SK-N-SH (cell line): ENCODE data around the gene KIAA2012. TPM values are rescaled to one million over a fixed set of nuclear protein-coding genes. Genes with fewer than 3 reads are reported as not detected.

Experiments used
- CTCF ChIA-PET: fragments of 300-600, 350-600 bp; formaldehyde crosslinking; extraction: SDS; loops from one replicate; lab custom pipeline; 2021; lab: Yijun Ruan, JAX
- POLR2A ChIA-PET: fragments of 350-600 bp; sonication (Branson Sonifier 250); formaldehyde crosslinking; extraction: SDS; loops from one replicate; lab custom pipeline; 2020; ENCODE audit warnings: antibody characterized with exemption, inconsistent platforms; lab: Yijun Ruan, JAX
- DNase-seq: peaks from one replicate; pipeline ENCODE4 v3.0.0; 2012
- H2AFZ ChIP-seq: fragments of 200-600 bp; sonication (generic); 2 replicates; pipeline ENCODE4 v1.8.1; 2016; ENCODE audit warnings: antibody characterized with exemption, mild to moderate bottlenecking, low read depth
- H3F3A ChIP-seq: fragments of 200-600 bp; sonication (generic); replicated peaks from 2 replicates; pipeline ENCODE3; 2016; ENCODE audit warnings: antibody characterized with exemption, mild to moderate bottlenecking; ENCODE audit not compliant: insufficient read depth
- H3K27ac ChIP-seq, 2 experiments: fragments of 200-500 bp in 1 of 2; fragments of 200-600 bp in 1 of 2; sonication (Bioruptor generic) in 1 of 2; sonication (generic), shearing (Covaris generic) in 1 of 2; 2 replicates each; pipeline versions ENCODE4 v1.5.1 to v1.6.1; 2014 to 2016; ENCODE audit warnings: low read depth in 2 of 2, inconsistent platforms in 1 of 2, low read length in 1 of 2, mild to moderate bottlenecking in 1 of 2, mixed read lengths in 1 of 2
- H3K27me3 ChIP-seq: fragments of 200-600 bp; sonication (generic), shearing (Covaris generic); 2 replicates; pipeline ENCODE4 v1.6.1; 2016; ENCODE audit warnings: mixed run types; ENCODE audit not compliant: insufficient read depth
- H3K36me3 ChIP-seq, 2 experiments: fragments of 200-500 bp in 1 of 2; fragments of 200-600 bp in 1 of 2; sonication (Bioruptor generic) in 1 of 2; sonication (generic) in 1 of 2; replicated peaks in 1 of 2; 2 replicates each; pipeline versions ENCODE3 to v1.5.1; 2014 to 2016; ENCODE audit warnings: low read length in 1 of 2, mild to moderate bottlenecking in 1 of 2; ENCODE audit not compliant: insufficient read depth in 2 of 2, control insufficient read depth in 1 of 2
- H3K4me1 ChIP-seq, 2 experiments: fragments of 200-500 bp in 1 of 2; fragments of 200-600 bp in 1 of 2; sonication (Bioruptor generic) in 1 of 2; sonication (generic), shearing (Covaris generic) in 1 of 2; 2 replicates each; pipeline versions ENCODE4 v1.5.1 to v1.6.1; 2014 to 2016; ENCODE audit warnings: low read depth in 1 of 2, low read length in 1 of 2, mixed run types in 1 of 2; ENCODE audit not compliant: insufficient read depth in 2 of 2, control insufficient read depth in 1 of 2
- H3K4me2 ChIP-seq: fragments of 200-600 bp; sonication (generic), shearing (Covaris generic); 2 replicates; pipeline ENCODE4 v1.6.1; 2017; ENCODE audit warnings: mixed run types
- H3K4me3 ChIP-seq, 2 experiments: fragments of 200-500 bp in 1 of 2; fragments of 200-600 bp in 1 of 2; sonication (Bioruptor generic) in 1 of 2; sonication (generic), shearing (Covaris generic) in 1 of 2; 2 replicates each; pipeline versions ENCODE4 v1.5.1 to v1.8.1; 2014 to 2016; ENCODE audit warnings: low read depth in 2 of 2, inconsistent platforms in 1 of 2, low read length in 1 of 2, mild to moderate bottlenecking in 1 of 2, mixed read lengths in 1 of 2, moderate library complexity in 1 of 2
- H3K79me2 ChIP-seq: fragments of 200-600 bp; sonication (generic); 2 replicates; pipeline ENCODE4 v1.8.1; 2017; ENCODE audit warnings: mild to moderate bottlenecking; ENCODE audit not compliant: insufficient read depth
- H3K9ac ChIP-seq: fragments of 200-600 bp; sonication (generic); 2 replicates; pipeline ENCODE4 v1.6.1; 2017; ENCODE audit warnings: mixed run types
- H3K9me2 ChIP-seq: fragments of 200-600 bp; sonication (generic); 2 replicates; pipeline ENCODE4 v1.6.1; 2017; ENCODE audit warnings: mixed run types
- H3K9me3 ChIP-seq: fragments of 200-600 bp; sonication (generic); 2 replicates; pipeline ENCODE4 v1.6.1; 2017; ENCODE audit warnings: mixed run types, mild to moderate bottlenecking, moderate library complexity
- H4K20me1 ChIP-seq: fragments of 200-600 bp; sonication (generic); 2 replicates; pipeline ENCODE4 v1.6.1; 2017; ENCODE audit warnings: mild to moderate bottlenecking, mixed run types; ENCODE audit not compliant: insufficient read depth
- ELF1 ChIP-seq: IDR thresholded peaks from 2 replicates; pipeline ENCODE4 v1.4.0; 2012
- EP300 ChIP-seq, 2 experiments: IDR thresholded peaks; 2 replicates each; pipeline versions ENCODE4 v1.4.0 to v1.6.1; 2012; ENCODE audit warnings: borderline replicate concordance in 1 of 2, low read depth in 1 of 2, low read length in 1 of 2
- EZH2phosphoT487 ChIP-seq: fragments of 200-600 bp; sonication (generic); IDR thresholded peaks from 2 replicates; pipeline ENCODE4 v1.6.1; 2017; ENCODE audit warnings: low read depth, mixed run types, mild to moderate bottlenecking, antibody characterized with exemption, moderate library complexity, borderline replicate concordance
- GABPA ChIP-seq: IDR thresholded peaks from 2 replicates; pipeline ENCODE4 v1.4.0; 2012; ENCODE audit warnings: low read depth, mild to moderate bottlenecking
- GATA2 ChIP-seq: sonication (generic); formaldehyde crosslinking; IDR thresholded peaks from 2 replicates; pipeline ENCODE4 v1.5.0; 2020; ENCODE audit warnings: mild to moderate bottlenecking, missing genetic modification reagents
- IRF3 ChIP-seq: fragments of 150-350 bp; IDR thresholded peaks from 2 replicates; pipeline ENCODE4 v1.6.1; 2016; ENCODE audit warnings: mild to moderate bottlenecking, low read depth, low read length
- MXI1 ChIP-seq: IDR thresholded peaks from 2 replicates; pipeline ENCODE4 v1.6.1; 2012; ENCODE audit warnings: mild to moderate bottlenecking, low read depth, low read length, improper control_type of control experiment
- NFIC ChIP-seq: IDR thresholded peaks from 2 replicates; pipeline ENCODE4 v1.4.0; 2012; ENCODE audit warnings: borderline replicate concordance
- POLR2AphosphoS5 ChIP-seq: IDR thresholded peaks from 2 replicates; pipeline ENCODE4 v1.6.1; 2012; ENCODE audit warnings: low read depth, low read length
- RCOR1 ChIP-seq: fragments of 150-350 bp; IDR thresholded peaks from 2 replicates; pipeline ENCODE4 v1.6.1; 2017; ENCODE audit warnings: antibody characterized with exemption, low read length
- RFX5 ChIP-seq: IDR thresholded peaks from 2 replicates; pipeline ENCODE4 v1.6.1; 2012; ENCODE audit warnings: mild to moderate bottlenecking, improper control_type of control experiment, low read length
- RXRA ChIP-seq: IDR thresholded peaks from 2 replicates; pipeline ENCODE4 v1.4.0; 2012; ENCODE audit warnings: low read depth, mild to moderate bottlenecking, borderline replicate concordance
- SIN3A ChIP-seq: IDR thresholded peaks from 2 replicates; pipeline ENCODE4 v1.6.1; 2012; ENCODE audit warnings: low read depth, mild to moderate bottlenecking, low read length, moderate library complexity, borderline replicate concordance
- SMC3 ChIP-seq: IDR thresholded peaks from 2 replicates; pipeline ENCODE4 v1.6.1; 2012; ENCODE audit warnings: low read depth, low read length, improper control_type of control experiment
- WGBS: methylation state at CpG from one replicate; pipeline ENCODE4 v1.1.6; 2017; ENCODE audit warnings: low lambda C conversion rate; 5-methylcytosine and 5-hydroxymethylcytosine counted together
- polyA plus RNA-seq, 3 experiments: library from polyadenylated mRNA; depleted of rRNA; stranded (reverse); fragments of >200 nt; gene quantifications; 2 replicates each; pipeline ENCODE4 v1.2.3, GENCODE V29; 2012
- TF ChIP-seq, protein P1 (sequence below): IDR thresholded peaks from 2 replicates; pipeline ENCODE4 v1.4.0; 2012; ENCODE audit warnings: low read depth, borderline replicate concordance
- TF ChIP-seq, protein P2 (sequence below): IDR thresholded peaks from 2 replicates; pipeline ENCODE4 v1.6.1; 2012; ENCODE audit warnings: mild to moderate bottlenecking, low read depth, low read length, moderate library complexity

KIAA2012 gene
- polyA plus RNA-seq, 1 of the 3 experiments (the other 2 are of a cell fraction) = 0.07 TPM

DNA sequence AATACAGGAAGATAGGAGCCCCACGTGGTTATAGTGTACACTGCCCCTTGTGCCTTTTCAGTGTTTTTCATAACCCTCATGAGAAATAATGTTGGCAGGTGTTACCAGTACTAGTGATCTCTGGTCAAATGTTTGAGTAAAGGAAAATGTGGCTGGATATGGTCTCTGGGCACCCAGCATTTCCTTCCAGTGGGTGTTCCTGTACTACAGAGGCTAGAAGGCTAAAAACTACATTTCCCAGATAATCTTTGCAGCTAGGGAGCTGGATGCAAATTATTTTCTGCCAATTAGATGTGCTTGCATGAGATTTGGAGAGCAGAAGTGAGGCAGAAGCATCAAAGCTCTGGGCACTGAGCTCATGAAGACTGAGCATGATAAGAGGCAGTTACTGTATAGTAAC lies 45.1 kb downstream of the KIAA2012 start:
- TF ChIP-seq RCOR1 = no peak
- TF ChIP-seq, protein P1, sequence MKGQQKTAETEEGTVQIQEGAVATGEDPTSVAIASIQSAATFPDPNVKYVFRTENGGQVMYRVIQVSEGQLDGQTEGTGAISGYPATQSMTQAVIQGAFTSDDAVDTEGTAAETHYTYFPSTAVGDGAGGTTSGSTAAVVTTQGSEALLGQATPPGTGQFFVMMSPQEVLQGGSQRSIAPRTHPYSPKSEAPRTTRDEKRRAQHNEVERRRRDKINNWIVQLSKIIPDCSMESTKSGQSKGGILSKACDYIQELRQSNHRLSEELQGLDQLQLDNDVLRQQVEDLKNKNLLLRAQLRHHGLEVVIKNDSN = no peak
- no peak for TF ChIP-seq POLR2AphosphoS5
- no peak for TF ChIP-seq GATA2
- TF ChIP-seq, protein P2, sequence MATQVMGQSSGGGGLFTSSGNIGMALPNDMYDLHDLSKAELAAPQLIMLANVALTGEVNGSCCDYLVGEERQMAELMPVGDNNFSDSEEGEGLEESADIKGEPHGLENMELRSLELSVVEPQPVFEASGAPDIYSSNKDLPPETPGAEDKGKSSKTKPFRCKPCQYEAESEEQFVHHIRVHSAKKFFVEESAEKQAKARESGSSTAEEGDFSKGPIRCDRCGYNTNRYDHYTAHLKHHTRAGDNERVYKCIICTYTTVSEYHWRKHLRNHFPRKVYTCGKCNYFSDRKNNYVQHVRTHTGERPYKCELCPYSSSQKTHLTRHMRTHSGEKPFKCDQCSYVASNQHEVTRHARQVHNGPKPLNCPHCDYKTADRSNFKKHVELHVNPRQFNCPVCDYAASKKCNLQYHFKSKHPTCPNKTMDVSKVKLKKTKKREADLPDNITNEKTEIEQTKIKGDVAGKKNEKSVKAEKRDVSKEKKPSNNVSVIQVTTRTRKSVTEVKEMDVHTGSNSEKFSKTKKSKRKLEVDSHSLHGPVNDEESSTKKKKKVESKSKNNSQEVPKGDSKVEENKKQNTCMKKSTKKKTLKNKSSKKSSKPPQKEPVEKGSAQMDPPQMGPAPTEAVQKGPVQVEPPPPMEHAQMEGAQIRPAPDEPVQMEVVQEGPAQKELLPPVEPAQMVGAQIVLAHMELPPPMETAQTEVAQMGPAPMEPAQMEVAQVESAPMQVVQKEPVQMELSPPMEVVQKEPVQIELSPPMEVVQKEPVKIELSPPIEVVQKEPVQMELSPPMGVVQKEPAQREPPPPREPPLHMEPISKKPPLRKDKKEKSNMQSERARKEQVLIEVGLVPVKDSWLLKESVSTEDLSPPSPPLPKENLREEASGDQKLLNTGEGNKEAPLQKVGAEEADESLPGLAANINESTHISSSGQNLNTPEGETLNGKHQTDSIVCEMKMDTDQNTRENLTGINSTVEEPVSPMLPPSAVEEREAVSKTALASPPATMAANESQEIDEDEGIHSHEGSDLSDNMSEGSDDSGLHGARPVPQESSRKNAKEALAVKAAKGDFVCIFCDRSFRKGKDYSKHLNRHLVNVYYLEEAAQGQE = no peak
- TF ChIP-seq NFIC = no peak
- no peak for TF ChIP-seq MXI1
- TF ChIP-seq SIN3A = no peak
- no peak for TF ChIP-seq RXRA
- no peak for TF ChIP-seq EP300 (IDR thresholded peaks at IDR 0.05; ENCODE audit: borderline replicate concordance in 1 of 2, low read depth in 1 of 2, low read length in 1 of 2)
- no peak for TF ChIP-seq GABPA
- no peak for TF ChIP-seq ELF1
- no peak for TF ChIP-seq RFX5
- no peak for TF ChIP-seq EZH2phosphoT487
- TF ChIP-seq IRF3 = no peak
- TF ChIP-seq SMC3 = no peak
- no peak overlapping the region for H3K4me3 ChIP-seq
- H3K4me1 ChIP-seq = peaks cover 5 to 8% of the 10 kb centered on the region in 2 experiments; a peak in 3 of 4 replicates
- H3K27me3 ChIP-seq = no peaks in the 10 kb centered on the region
- DNase-seq = no peak
- no peaks in the 10 kb centered on the region for H3K79me2 ChIP-seq
- POLR2A ChIA-PET = no interaction called here
- H3K9ac ChIP-seq = no peak overlapping the region
- no peaks in the 10 kb centered on the region; the same call in 1 of the 2 replicates for H3K9me3 ChIP-seq
- CTCF ChIA-PET = interaction anchor here (0.8 to 1.6 kb wide), 2 partner anchors 8 to 60 kb away, joined by 3 to 5 read pairs; no protein-coding TSS in a partner anchor
- no peaks in the 10 kb centered on the region for H4K20me1 ChIP-seq
- H3K27ac ChIP-seq = no peak overlapping the region
- H3K9me2 ChIP-seq = no peaks in the 10 kb centered on the region
- H3K36me3 ChIP-seq = no peaks in the 10 kb centered on the region
- peaks cover 8% of the 10 kb centered on the region for H3F3A ChIP-seq
- H3K4me2 ChIP-seq = no peak overlapping the region
- H2AFZ ChIP-seq = no peak overlapping the region
- 81% methylated on average over 1 of the region's 1 CpG for WGBS
